ENCODE measurements around the gene CMSS1.

The CMSS1 gene

GRCh38 chr3:100159331-100160153, 341.9 kb downstream of the CMSS1 start:
- Histone ChIP-seq H3K9me3 (replicated peaks; ENCODE audit: insufficient read depth, low read length) (no peaks in the 10 kb centered on the region), H3K79me2 (ENCODE audit: low read length) (no peaks in the 10 kb centered on the region), H3K4me2 (ENCODE audit: low read depth, low read length) (no peak overlapping the region), H3K27ac (ENCODE audit: low read length) (no peak overlapping the region), H3K36me3 (replicated peaks; ENCODE audit: insufficient read depth, low read length) (no peaks in the 10 kb centered on the region), H3K4me1 (ENCODE audit: low read length) (no peaks in the 10 kb centered on the region), H2AFZ (ENCODE audit: low read length) (no peak overlapping the region), H3K4me3 (ENCODE audit: low read length) (no peak overlapping the region), H4K20me1 (ENCODE audit: insufficient read depth, low read length) (no peaks in the 10 kb centered on the region), H3K27me3 (replicated peaks; ENCODE audit: insufficient read depth, low read length) (no peaks in the 10 kb centered on the region), H3K9me2 (replicated peaks; ENCODE audit: insufficient read depth, low read length) (no peaks in the 10 kb centered on the region), H3F3A (ENCODE audit: insufficient read depth, low read length) (no peaks in the 10 kb centered on the region), H3K9ac (ENCODE audit: low read length) (no peak overlapping the region)
- DNase-seq = no peak
- no peak for TF ChIP-seq CTCF (IDR thresholded peaks at IDR 0.05; ENCODE audit: low read length)
- no peak for TF ChIP-seq EZH2phosphoT487 (IDR thresholded peaks at IDR 0.05; ENCODE audit: low read length)
- no peak for TF ChIP-seq EZH2 (optimal IDR thresholded peaks at IDR 0.05; ENCODE audit: low read depth, low read length)

- Histone ChIP-seq H3K27ac (ENCODE audit: low read length) (no peak overlapping the region), H3K36me3 (replicated peaks; ENCODE audit: insufficient read depth, low read length) (no peaks in the 10 kb centered on the region), H3K79me2 (ENCODE audit: low read length) (no peaks in the 10 kb centered on the region), H2AFZ (ENCODE audit: low read length) (no peak overlapping the region), H3K4me1 (ENCODE audit: low read length) (no peaks in the 10 kb centered on the region), H3K9me2 (replicated peaks; ENCODE audit: insufficient read depth, low read length) (no peaks in the 10 kb centered on the region), H3K4me3 (ENCODE audit: low read length) (no peak overlapping the region), H3K9me3 (replicated peaks; ENCODE audit: insufficient read depth, low read length) (no peaks in the 10 kb centered on the region), H3K9ac (ENCODE audit: low read length) (no peak overlapping the region), H3F3A (ENCODE audit: insufficient read depth, low read length) (no peaks in the 10 kb centered on the region), H3K27me3 (replicated peaks; ENCODE audit: insufficient read depth, low read length) (no peaks in the 10 kb centered on the region), H3K4me2 (ENCODE audit: low read depth, low read length) (no peak overlapping the region), H4K20me1 (ENCODE audit: insufficient read depth, low read length) (no peaks in the 10 kb centered on the region)
- DNase-seq = no peak
- TF ChIP-seq CTCF (IDR thresholded peaks at IDR 0.05; ENCODE audit: low read length) (no peak), EZH2phosphoT487 (IDR thresholded peaks at IDR 0.05; ENCODE audit: low read length) (no peak), EZH2 (optimal IDR thresholded peaks at IDR 0.05; ENCODE audit: low read depth, low read length) (no peak)
Measured at GRCh38 chr3:100160521-100160920, 342.9 kb downstream of the CMSS1 start.

- H3K4me3 ChIP-seq (ENCODE audit: low read length) = no peak overlapping the region
- no peak overlapping the region for H2AFZ ChIP-seq (ENCODE audit: low read length)
- H3K9me2 ChIP-seq (replicated peaks; ENCODE audit: insufficient read depth, low read length) = no peaks in the 10 kb centered on the region
- H3F3A ChIP-seq (ENCODE audit: insufficient read depth, low read length) = no peaks in the 10 kb centered on the region
- H3K9me3 ChIP-seq (replicated peaks; ENCODE audit: insufficient read depth, low read length) = no peaks in the 10 kb centered on the region
- H3K4me1 ChIP-seq (ENCODE audit: low read length) = no peaks in the 10 kb centered on the region
- no peak overlapping the region for H3K9ac ChIP-seq (ENCODE audit: low read length)
- H3K27me3 ChIP-seq (replicated peaks; ENCODE audit: insufficient read depth, low read length) = no peaks in the 10 kb centered on the region
- DNase-seq = no peak
- H3K4me2 ChIP-seq (ENCODE audit: low read depth, low read length) = no peak overlapping the region
- no peaks in the 10 kb centered on the region for H4K20me1 ChIP-seq (ENCODE audit: insufficient read depth, low read length)
- no peaks in the 10 kb centered on the region for H3K36me3 ChIP-seq (replicated peaks; ENCODE audit: insufficient read depth, low read length)
- no peak for TF ChIP-seq EZH2phosphoT487 (IDR thresholded peaks at IDR 0.05; ENCODE audit: low read length)
- TF ChIP-seq CTCF (IDR thresholded peaks at IDR 0.05; ENCODE audit: low read length) = no peak
- TF ChIP-seq EZH2 (optimal IDR thresholded peaks at IDR 0.05; ENCODE audit: low read depth, low read length) = no peak
- H3K79me2 ChIP-seq (ENCODE audit: low read length) = no peaks in the 10 kb centered on the region
- no peak overlapping the region for H3K27ac ChIP-seq (ENCODE audit: low read length)
Measured at GRCh38 chr3:100163787-100164186, 346.1 kb downstream of the CMSS1 start.

All from MM.1S (cell line).